WTC11 (cell line): ENCODE data around the gene PTX4. TPM values are rescaled to one million over a fixed set of nuclear protein-coding genes. Genes with fewer than 3 reads are reported as not detected.
"Not testable (repeated sequence)": the region's sequence is repeated elsewhere in the genome, so short reads cannot be mapped to it uniquely, and the experiment has no call there.

Source experiments
- ATAC-seq: fragments of 200-7000 bp; cut with Tn5 transposase; 2 replicates; pipeline ENCODE4 v1.10.0; 2021; ENCODE audit warnings: mild to moderate bottlenecking, moderate library complexity
- CTCF ChIA-PET: fragments of 300-600 bp; sonication (Branson Sonifier 250); formaldehyde crosslinking; loops from one replicate; lab custom pipeline; 2021; ENCODE audit warnings: antibody characterized with exemption; lab: Charles Lee
- POLR2A ChIA-PET: fragments of 350-600 bp; sonication (Branson Sonifier 250); formaldehyde crosslinking; loops from one replicate; lab custom pipeline; 2021; ENCODE audit warnings: antibody characterized with exemption; lab: Charles Lee
- DNase-seq: peaks from one replicate; pipeline ENCODE4 v3.0.0; 2021; ENCODE audit warnings: low spot score
- H3K27ac Mint-ChIP-seq: 2 replicates; pipeline ENCODE4 v1.8.0; 2021; ENCODE audit warnings: mixed read lengths
- H3K27me3 Mint-ChIP-seq: 2 replicates; pipeline ENCODE4 v1.8.0; 2021; ENCODE audit warnings: low read depth, mild to moderate bottlenecking, moderate library complexity, mixed read lengths
- H3K36me3 Mint-ChIP-seq: 2 replicates; pipeline ENCODE4 v1.8.0; 2021; ENCODE audit warnings: mixed read lengths
- H3K4me1 Mint-ChIP-seq: 2 replicates; pipeline ENCODE4 v1.8.0; 2022; ENCODE audit warnings: mixed read lengths
- H3K4me3 Mint-ChIP-seq: 2 replicates; pipeline ENCODE4 v1.8.0; 2021; ENCODE audit warnings: mild to moderate bottlenecking, moderate library complexity, mixed read lengths
- H3K9me3 Mint-ChIP-seq: 2 replicates; pipeline ENCODE4 v1.8.0; 2021; ENCODE audit warnings: mixed read lengths
- CREM ChIP-seq: sonication (generic); formaldehyde crosslinking; IDR thresholded peaks from 2 replicates; pipeline ENCODE4 v1.8.1; 2022; ENCODE audit warnings: mild to moderate bottlenecking, missing genetic modification reagents, moderate library complexity
- EMX1 ChIP-seq: fragments of 250-450 bp; sonication (Bioruptor Pico); IDR thresholded peaks from 2 replicates; pipeline ENCODE4 v1.8.0; 2021; ENCODE audit warnings: mild to moderate bottlenecking
- ETV6 ChIP-seq: sonication (generic); formaldehyde crosslinking; IDR thresholded peaks from 2 replicates; pipeline ENCODE4 v1.8.1; 2022; ENCODE audit warnings: mild to moderate bottlenecking, missing genetic modification reagents
- GABPB1 ChIP-seq: sonication (generic); formaldehyde crosslinking; IDR thresholded peaks from 2 replicates; pipeline ENCODE4 v1.8.1; 2023; ENCODE audit warnings: mild to moderate bottlenecking, missing genetic modification reagents
- HMGA2 ChIP-seq: fragments of 250-450 bp; sonication (Bioruptor Pico); IDR thresholded peaks from 2 replicates; pipeline ENCODE4 v1.4.0; 2021; ENCODE audit warnings: mild to moderate bottlenecking, moderate library complexity
- NFATC4 ChIP-seq: fragments of 250-450 bp; sonication (Bioruptor Pico); IDR thresholded peaks from 2 replicates; pipeline ENCODE4 v1.9.0; 2021; ENCODE audit warnings: mild to moderate bottlenecking
- NFE2L1 ChIP-seq: sonication (generic); formaldehyde crosslinking; IDR thresholded peaks from 2 replicates; pipeline ENCODE4 v1.8.1; 2023; ENCODE audit warnings: missing genetic modification reagents
- RELA ChIP-seq: sonication (generic); formaldehyde crosslinking; IDR thresholded peaks from 2 replicates; pipeline ENCODE4 v1.8.1; 2022; ENCODE audit warnings: missing genetic modification reagents, mild to moderate bottlenecking, borderline replicate concordance
- SOX15 ChIP-seq: fragments of 250-450 bp; sonication (Bioruptor Pico); IDR thresholded peaks from 2 replicates; pipeline ENCODE4 v1.9.0; 2021; ENCODE audit warnings: mild to moderate bottlenecking
- SP1 ChIP-seq: sonication (generic); formaldehyde crosslinking; conservative IDR thresholded peaks from 2 replicates; pipeline ENCODE4 v1.8.1; 2022; ENCODE audit warnings: missing genetic modification reagents
- TCF7 ChIP-seq: sonication (generic); formaldehyde crosslinking; IDR thresholded peaks from 2 replicates; pipeline ENCODE4 v1.8.0; 2022; ENCODE audit warnings: mild to moderate bottlenecking, low read depth, missing genetic modification reagents, moderate library complexity
- TEAD1 ChIP-seq: sonication (generic); formaldehyde crosslinking; IDR thresholded peaks from 2 replicates; pipeline ENCODE4 v1.8.0; 2022; ENCODE audit warnings: mild to moderate bottlenecking, missing genetic modification reagents
- ZNF423 ChIP-seq: fragments of 250-450 bp; sonication (Bioruptor Pico); IDR thresholded peaks from 2 replicates; pipeline ENCODE4 v2.1.2; 2022; ENCODE audit warnings: mild to moderate bottlenecking, moderate library complexity
- total RNA-seq: library from RNA; stranded (reverse); gene quantifications from 3 replicates; pipeline ENCODE4 v1.2.3, GENCODE V29; 2021
- TF ChIP-seq, protein P1 (sequence below): sonication (generic); formaldehyde crosslinking; IDR thresholded peaks from 2 replicates; pipeline ENCODE4 v1.8.1; 2023; ENCODE audit warnings: mild to moderate bottlenecking, missing genetic modification reagents
- TF ChIP-seq, protein P2 (sequence below): fragments of 250-450 bp; sonication (Bioruptor Pico); IDR thresholded peaks from 2 replicates; pipeline ENCODE4 v1.9.0; 2021; ENCODE audit warnings: mild to moderate bottlenecking
- TF ChIP-seq, protein P3 (sequence below): fragments of 250-450 bp; sonication (Bioruptor Pico); IDR thresholded peaks from 2 replicates; pipeline ENCODE4 v1.9.0; 2021; ENCODE audit warnings: moderate library complexity, mild to moderate bottlenecking, inconsistent platforms, borderline replicate concordance
- TF ChIP-seq, protein P4 (sequence below): sonication (generic); formaldehyde crosslinking; IDR thresholded peaks from 2 replicates; pipeline ENCODE4 v1.8.0; 2022; ENCODE audit warnings: mild to moderate bottlenecking, missing genetic modification reagents
- TF ChIP-seq, protein P5 (sequence below): sonication (generic); formaldehyde crosslinking; IDR thresholded peaks from 2 replicates; pipeline ENCODE4 v1.8.0; 2022; ENCODE audit warnings: mild to moderate bottlenecking, missing genetic modification reagents
- TF ChIP-seq, protein P6 (sequence below): sonication (generic); formaldehyde crosslinking; IDR thresholded peaks from 2 replicates; pipeline ENCODE4 v1.8.1; 2023; ENCODE audit warnings: mild to moderate bottlenecking, missing genetic modification reagents, moderate library complexity

PTX4 gene
- total RNA-seq, 1 experiment from 2014 or later: 0.26 TPM

DNA sequence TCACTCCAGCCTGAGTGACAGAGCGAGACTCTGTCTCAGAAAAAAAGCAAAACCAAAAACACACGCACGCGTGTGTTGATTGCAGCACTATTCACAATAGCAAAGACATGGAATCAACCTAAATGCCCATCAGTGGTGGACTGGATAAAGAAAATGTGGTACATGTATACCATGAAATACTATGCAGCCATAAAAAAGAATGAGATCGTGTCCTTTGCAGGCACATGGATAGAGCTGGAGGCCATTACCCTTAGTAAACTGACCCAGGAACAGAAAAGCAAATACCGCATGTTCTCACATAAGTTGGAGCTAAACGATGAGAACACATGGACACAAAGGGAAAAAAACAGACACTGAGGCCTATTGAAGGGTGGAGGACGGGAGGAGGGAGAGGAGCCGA, 9.8 kb downstream of the PTX4 start:
- CTCF ChIA-PET, H3K27ac Mint-ChIP-seq, DNase-seq, H3K36me3 Mint-ChIP-seq, POLR2A ChIA-PET, ATAC-seq, H3K4me3 Mint-ChIP-seq, H3K4me1 Mint-ChIP-seq: not testable (repeated sequence)
- Mint-ChIP-seq H3K27me3 (peaks cover 24% of the 10 kb centered on the region), H3K9me3 (peaks cover 14% of the 10 kb centered on the region)

DNA sequence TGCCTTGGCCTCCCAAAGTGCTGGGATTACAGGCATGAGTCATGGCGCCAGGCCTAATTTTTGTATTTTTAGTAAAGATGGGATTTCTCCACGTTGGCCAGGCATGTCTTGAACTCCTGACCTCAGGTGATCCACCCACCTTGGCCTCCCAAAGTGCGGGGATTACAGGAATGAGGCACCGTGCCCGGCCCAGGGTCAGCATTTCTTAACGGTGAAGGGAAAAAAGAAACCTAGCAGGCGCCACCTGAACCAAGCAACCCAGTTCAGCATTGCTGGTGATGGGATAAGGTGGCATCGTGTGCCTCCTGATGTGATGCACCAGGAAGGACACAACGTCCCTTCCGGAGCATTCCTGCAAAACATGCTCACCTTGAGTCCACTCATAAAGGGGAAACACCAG, 11.7 kb downstream of the PTX4 start:
- Mint-ChIP-seq H3K9me3 (peaks cover 14% of the 10 kb centered on the region), H3K36me3 (no peaks in the 10 kb centered on the region), H3K27me3 (peaks cover 12% of the 10 kb centered on the region), H3K27ac (no peak overlapping the region), H3K4me3 (no peak overlapping the region), H3K4me1 (peaks cover 9% of the 10 kb centered on the region)
- no peak for DNase-seq
- ChIA-PET POLR2A (no interaction called here), CTCF (interaction anchor here (0.6 kb wide), 1 partner anchor 150 kb away, joined by 3 read pairs; no protein-coding TSS in a partner anchor)
- no peak for TF ChIP-seq CREM (CRISPR knock-in tag)
- TF ChIP-seq GABPB1 (CRISPR knock-in tag): no peak
- TF ChIP-seq, protein P1, sequence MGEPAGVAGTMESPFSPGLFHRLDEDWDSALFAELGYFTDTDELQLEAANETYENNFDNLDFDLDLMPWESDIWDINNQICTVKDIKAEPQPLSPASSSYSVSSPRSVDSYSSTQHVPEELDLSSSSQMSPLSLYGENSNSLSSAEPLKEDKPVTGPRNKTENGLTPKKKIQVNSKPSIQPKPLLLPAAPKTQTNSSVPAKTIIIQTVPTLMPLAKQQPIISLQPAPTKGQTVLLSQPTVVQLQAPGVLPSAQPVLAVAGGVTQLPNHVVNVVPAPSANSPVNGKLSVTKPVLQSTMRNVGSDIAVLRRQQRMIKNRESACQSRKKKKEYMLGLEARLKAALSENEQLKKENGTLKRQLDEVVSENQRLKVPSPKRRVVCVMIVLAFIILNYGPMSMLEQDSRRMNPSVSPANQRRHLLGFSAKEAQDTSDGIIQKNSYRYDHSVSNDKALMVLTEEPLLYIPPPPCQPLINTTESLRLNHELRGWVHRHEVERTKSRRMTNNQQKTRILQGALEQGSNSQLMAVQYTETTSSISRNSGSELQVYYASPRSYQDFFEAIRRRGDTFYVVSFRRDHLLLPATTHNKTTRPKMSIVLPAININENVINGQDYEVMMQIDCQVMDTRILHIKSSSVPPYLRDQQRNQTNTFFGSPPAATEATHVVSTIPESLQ (CRISPR knock-in tag): no peak
- no peak for TF ChIP-seq TEAD1 (CRISPR knock-in tag)
- no peak for TF ChIP-seq SP1
- TF ChIP-seq, protein P2, sequence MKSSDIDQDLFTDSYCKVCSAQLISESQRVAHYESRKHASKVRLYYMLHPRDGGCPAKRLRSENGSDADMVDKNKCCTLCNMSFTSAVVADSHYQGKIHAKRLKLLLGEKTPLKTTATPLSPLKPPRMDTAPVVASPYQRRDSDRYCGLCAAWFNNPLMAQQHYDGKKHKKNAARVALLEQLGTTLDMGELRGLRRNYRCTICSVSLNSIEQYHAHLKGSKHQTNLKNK (CRISPR knock-in tag): no peak
- TF ChIP-seq NFE2L1 (CRISPR knock-in tag): no peak
- TF ChIP-seq SOX15 (CRISPR knock-in tag): no peak
- TF ChIP-seq HMGA2 (CRISPR knock-in tag): no peak
- no peak for ATAC-seq

DNA sequence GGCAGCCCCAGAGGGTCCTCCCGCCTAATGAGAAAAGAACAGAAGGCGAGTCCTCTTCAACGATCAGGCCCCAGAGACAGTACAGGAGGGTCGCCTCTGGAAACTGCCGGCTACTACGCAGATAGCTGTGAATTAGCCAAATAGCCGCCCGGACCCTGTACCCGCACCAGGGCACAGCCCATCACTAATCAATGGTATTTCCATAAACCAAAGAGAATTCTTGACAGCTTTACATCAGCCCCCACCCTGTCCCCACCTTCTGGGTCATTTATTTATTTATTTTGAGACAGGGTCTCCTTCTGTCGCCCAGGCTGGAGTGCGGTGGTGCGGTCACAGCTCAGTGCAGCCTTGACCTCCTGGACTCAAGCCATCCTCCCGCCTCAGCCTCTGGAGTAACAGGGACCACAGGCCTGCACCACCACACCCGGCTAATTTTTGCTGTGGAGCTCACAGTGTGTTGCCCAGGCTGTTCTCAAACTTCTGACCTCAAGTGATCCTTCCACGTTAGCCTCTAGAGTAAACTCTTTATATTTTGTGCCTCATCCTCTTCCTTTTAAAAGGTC, 13.1 kb downstream of the PTX4 start:
- CTCF ChIA-PET: no interaction called here
- peak overlapping the region; percentile 72 for H3K4me3 Mint-ChIP-seq
- peaks cover 14% of the 10 kb centered on the region for H3K9me3 Mint-ChIP-seq
- H3K36me3 Mint-ChIP-seq: no peaks in the 10 kb centered on the region
- H3K4me1 Mint-ChIP-seq: peaks cover 9% of the 10 kb centered on the region
- TF ChIP-seq ZNF423 (CRISPR knock-in tag) (no peak), EMX1 (no peak), SOX15 (CRISPR knock-in tag) (no peak), SP1 (no peak), RELA (CRISPR knock-in tag) (no peak), NFATC4 (no peak), ETV6 (CRISPR knock-in tag) (no peak)
- TF ChIP-seq, protein P1 (CRISPR knock-in tag): no peak
- POLR2A ChIA-PET: no interaction called here
- DNase-seq: no peak
- H3K27ac Mint-ChIP-seq: peak overlapping the region; percentile 36; the same call in 1 of the 2 replicates
- ATAC-seq: peak; percentile 54
- H3K27me3 Mint-ChIP-seq: peaks cover 5% of the 10 kb centered on the region

DNA sequence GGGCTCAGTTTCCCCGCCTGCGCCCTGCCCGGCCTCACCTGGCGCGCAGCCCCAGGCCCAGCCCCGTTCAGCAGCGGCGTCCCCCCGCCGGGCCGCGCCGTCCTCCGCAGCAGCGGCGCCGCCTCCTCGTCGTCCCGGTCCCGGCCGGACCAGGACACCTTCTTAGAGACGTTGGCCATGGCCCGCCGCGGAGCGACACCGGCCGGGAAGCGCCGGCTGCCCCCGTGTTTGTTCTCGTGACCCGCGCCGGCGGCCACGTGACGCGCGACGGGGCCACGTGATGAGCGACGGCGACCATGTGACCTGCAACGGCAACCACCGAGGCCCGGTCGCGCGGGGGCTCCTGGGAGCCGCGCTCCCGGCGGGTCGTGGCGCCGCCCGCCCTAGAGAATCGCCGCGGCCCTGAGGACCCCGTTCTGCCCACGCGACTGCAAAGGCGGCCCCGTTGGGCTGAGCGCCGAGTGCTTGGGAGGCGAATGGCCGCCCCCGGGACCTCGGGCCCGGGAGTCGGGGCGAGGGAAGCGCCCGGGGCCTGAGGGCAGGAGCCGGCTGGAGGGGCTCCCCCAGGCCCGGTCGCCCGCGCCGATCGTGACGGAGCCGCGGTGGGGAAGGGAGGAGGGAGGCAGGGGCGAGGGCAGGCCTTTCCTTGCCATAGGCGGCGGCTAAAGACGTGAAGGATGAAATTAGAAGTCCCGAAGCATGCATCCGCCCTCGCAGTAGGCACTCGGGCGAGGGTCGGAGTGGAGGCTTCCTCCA, 13.8 kb downstream of the PTX4 start, which contains the start of gene CLCN7:
CLCN7 (minus strand) TSS at position 233 of the 756 bp plus-strand sequence; CDS start at position 179, 54 bp downstream.
- Mint-ChIP-seq H3K9me3 (peaks cover 14% of the 10 kb centered on the region), H3K27ac (peak within 1 kb of the TSS; percentile 87), H3K4me3 (peak within 1 kb of the TSS; percentile 79), H3K27me3 (peaks cover 5% of the 10 kb centered on the region), H3K36me3 (no peaks in the 10 kb centered on the region), H3K4me1 (peaks cover 9% of the 10 kb centered on the region)
- ChIA-PET POLR2A (no interaction called here), CTCF (no interaction called here)
- ATAC-seq (peak; percentile 72), DNase-seq (peak; percentile 83)
- peak; percentile 95 for TF ChIP-seq TCF7
- TF ChIP-seq TEAD1 (CRISPR knock-in tag): peak; percentile 94
- TF ChIP-seq, protein P3, sequence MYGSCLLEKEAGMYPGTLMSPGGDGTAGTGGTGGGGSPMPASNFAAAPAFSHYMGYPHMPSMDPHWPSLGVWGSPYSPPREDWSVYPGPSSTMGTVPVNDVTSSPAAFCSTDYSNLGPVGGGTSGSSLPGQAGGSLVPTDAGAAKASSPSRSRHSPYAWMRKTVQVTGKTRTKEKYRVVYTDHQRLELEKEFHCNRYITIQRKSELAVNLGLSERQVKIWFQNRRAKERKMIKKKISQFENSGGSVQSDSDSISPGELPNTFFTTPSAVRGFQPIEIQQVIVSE (CRISPR knock-in tag): no peak
- TF ChIP-seq, protein P4, sequence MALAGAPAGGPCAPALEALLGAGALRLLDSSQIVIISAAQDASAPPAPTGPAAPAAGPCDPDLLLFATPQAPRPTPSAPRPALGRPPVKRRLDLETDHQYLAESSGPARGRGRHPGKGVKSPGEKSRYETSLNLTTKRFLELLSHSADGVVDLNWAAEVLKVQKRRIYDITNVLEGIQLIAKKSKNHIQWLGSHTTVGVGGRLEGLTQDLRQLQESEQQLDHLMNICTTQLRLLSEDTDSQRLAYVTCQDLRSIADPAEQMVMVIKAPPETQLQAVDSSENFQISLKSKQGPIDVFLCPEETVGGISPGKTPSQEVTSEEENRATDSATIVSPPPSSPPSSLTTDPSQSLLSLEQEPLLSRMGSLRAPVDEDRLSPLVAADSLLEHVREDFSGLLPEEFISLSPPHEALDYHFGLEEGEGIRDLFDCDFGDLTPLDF (CRISPR knock-in tag): peak; percentile 92; the same call in 1 of the 2 replicates
- TF ChIP-seq, protein P5, sequence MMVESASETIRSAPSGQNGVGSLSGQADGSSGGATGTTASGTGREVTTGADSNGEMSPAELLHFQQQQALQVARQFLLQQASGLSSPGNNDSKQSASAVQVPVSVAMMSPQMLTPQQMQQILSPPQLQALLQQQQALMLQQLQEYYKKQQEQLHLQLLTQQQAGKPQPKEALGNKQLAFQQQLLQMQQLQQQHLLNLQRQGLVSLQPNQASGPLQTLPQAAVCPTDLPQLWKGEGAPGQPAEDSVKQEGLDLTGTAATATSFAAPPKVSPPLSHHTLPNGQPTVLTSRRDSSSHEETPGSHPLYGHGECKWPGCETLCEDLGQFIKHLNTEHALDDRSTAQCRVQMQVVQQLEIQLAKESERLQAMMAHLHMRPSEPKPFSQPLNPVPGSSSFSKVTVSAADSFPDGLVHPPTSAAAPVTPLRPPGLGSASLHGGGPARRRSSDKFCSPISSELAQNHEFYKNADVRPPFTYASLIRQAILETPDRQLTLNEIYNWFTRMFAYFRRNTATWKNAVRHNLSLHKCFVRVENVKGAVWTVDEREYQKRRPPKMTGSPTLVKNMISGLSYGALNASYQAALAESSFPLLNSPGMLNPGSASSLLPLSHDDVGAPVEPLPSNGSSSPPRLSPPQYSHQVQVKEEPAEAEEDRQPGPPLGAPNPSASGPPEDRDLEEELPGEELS: peak; percentile 97
- TF ChIP-seq, protein P6, sequence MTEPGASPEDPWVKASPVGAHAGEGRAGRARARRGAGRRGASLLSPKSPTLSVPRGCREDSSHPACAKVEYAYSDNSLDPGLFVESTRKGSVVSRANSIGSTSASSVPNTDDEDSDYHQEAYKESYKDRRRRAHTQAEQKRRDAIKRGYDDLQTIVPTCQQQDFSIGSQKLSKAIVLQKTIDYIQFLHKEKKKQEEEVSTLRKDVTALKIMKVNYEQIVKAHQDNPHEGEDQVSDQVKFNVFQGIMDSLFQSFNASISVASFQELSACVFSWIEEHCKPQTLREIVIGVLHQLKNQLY (CRISPR knock-in tag): 0 out of 2 replicates have a peak, but pooled peaks have one; percentile 31
